ENCODE measurements around the gene RNASE9.

The RNASE9 gene

GRCh38 chr14:20560961-20561360 is at the start of gene RNASE9:
RNASE9 (minus strand) TSS chr14:20561047.
- no peak for DNase-seq (ENCODE audit: low read depth)
- TF ChIP-seq CTCF (IDR thresholded peaks at IDR 0.05; ENCODE audit: insufficient read depth, low read depth, low read length, missing control alignments) = no peak
- H3K4me3 ChIP-seq (ENCODE audit: low read length) = no peak within 1 kb of the TSS

DNA sequence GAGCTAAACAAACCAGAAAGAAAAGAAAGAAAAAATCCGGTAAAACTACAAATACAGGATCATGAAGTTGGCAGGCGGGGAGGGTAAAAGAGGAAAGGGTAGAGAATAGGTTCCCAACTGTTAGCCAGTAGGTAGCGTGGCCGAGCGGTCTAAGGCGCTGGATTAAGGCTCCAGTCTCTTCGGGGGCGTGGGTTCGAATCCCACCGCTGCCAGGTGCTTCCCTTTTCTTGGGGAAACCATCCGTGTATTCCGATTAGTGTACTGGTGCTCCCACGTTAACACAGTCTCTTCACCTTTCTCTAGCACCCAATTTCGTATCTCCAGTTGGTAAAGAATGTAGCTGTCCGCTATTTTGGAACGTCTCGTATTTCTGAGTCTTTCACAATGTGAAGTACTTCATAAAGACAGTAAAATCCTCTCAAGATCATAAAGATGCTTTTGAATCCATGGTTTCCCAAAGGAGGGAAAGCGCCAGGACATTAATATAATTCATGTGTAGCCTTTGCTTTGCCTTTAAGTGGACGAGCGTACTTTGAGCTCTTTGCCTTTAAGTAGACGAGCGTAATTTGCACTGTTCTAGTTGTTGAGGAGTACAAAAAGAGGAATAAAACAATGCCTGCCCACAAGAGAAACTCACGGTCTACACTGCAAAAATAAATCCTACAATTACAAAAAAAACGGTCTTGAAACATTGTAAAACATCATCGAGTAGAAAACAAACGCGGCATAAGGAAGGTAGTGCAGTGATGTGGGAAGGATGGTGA is 49.3 kb upstream of the RNASE9 start:
- peak overlapping the region; percentile 87 for H3K4me3 ChIP-seq (ENCODE audit: low read length)
- TF ChIP-seq CTCF (IDR thresholded peaks at IDR 0.05; ENCODE audit: insufficient read depth, low read depth, low read length, missing control alignments) = peak; percentile 4
- DNase-seq (ENCODE audit: low read depth) = peak; percentile 78

GRCh38 chr14:20609215-20610001 is 48.6 kb upstream of the RNASE9 start:
- DNase-seq (ENCODE audit: low read depth) = peak; percentile 91
- TF ChIP-seq CTCF (IDR thresholded peaks at IDR 0.05; ENCODE audit: insufficient read depth, low read depth, low read length, missing control alignments) = peak; percentile 95

GRCh38 chr14:20608383-20609110 is 47.7 kb upstream of the RNASE9 start:
- H3K4me3 ChIP-seq (ENCODE audit: low read length) = no peak overlapping the region
- no peak for DNase-seq (ENCODE audit: low read depth)
- TF ChIP-seq CTCF (IDR thresholded peaks at IDR 0.05; ENCODE audit: insufficient read depth, low read depth, low read length, missing control alignments) = no peak

More at GRCh38 chr14:20609215-20610001, 48.6 kb upstream of the RNASE9 start:
- peak overlapping the region; percentile 87 for H3K4me3 ChIP-seq (ENCODE audit: low read length)

DNA sequence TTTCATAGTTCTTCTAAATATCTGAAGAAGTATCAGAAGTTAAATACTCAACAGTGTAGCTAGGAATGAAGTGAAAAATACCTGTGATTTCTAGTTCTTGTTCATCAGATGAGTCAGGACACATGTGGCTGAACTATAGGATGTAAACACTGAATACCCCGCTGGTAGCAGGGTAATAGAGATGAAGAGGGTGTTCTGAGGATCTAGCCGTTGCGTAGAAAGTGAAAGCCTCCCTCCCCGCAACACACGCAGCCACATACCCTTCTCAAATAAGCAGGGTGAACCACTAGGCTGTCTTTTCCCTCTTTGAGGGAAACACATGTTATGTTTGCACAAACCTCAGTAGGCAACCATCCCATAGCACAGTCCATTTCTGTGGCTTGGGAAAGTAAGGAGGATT is 46.8 kb upstream of the RNASE9 start:
- no peak for DNase-seq (ENCODE audit: low read depth)

DNA sequence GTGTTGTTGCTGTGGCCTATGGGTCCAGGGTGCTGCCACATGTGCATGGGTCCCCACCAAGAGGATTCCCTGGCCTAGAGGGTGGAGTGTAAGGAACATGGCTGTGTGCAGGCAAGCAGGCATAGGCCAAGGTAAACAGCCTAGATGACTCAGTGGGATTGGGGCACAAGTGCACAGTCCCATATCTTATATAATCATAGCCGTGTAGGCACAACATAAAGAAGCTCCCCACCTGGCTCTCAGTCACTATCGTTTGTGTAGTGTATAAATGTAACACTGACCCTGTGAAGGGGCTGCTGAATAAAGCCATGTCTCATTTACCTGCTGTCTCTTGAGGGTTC is 46.0 kb upstream of the RNASE9 start:
- DNase-seq (ENCODE audit: low read depth) = peak; percentile 25
- no peak for TF ChIP-seq CTCF (IDR thresholded peaks at IDR 0.05; ENCODE audit: insufficient read depth, low read depth, low read length, missing control alignments)
- H3K4me3 ChIP-seq (ENCODE audit: low read length) = no peak overlapping the region

More for the DNA sequence above, 46.8 kb upstream of the RNASE9 start:
- no peak for TF ChIP-seq CTCF (IDR thresholded peaks at IDR 0.05; ENCODE audit: insufficient read depth, low read depth, low read length, missing control alignments)
- no peak overlapping the region for H3K4me3 ChIP-seq (ENCODE audit: low read length)

All from epithelial cell of esophagus (primary cell).